GM18907 (cell line): ENCODE measurements around the gene MTCH1.
A peak's percentile ranks its signal among the peaks of the same experiment; 100 is the strongest.

Experiments used
- ATAC-seq: cut with Tn5 transposase; IDR thresholded peaks from one replicate; pipeline ENCODE4 v1.9.1; 2021; ENCODE audit warnings: mild to moderate bottlenecking, moderate library complexity; ENCODE audit not compliant: unreplicated experiment

The MTCH1 gene

GRCh38 chr6:37018198-37019064, 32.4 kb upstream of the MTCH1 start:
- peak; percentile 88 for ATAC-seq

- ATAC-seq: peak; percentile 18
These were observed 31.7 kb upstream of the MTCH1 start for GRCh38 chr6:37017606-37018197.

DNA sequence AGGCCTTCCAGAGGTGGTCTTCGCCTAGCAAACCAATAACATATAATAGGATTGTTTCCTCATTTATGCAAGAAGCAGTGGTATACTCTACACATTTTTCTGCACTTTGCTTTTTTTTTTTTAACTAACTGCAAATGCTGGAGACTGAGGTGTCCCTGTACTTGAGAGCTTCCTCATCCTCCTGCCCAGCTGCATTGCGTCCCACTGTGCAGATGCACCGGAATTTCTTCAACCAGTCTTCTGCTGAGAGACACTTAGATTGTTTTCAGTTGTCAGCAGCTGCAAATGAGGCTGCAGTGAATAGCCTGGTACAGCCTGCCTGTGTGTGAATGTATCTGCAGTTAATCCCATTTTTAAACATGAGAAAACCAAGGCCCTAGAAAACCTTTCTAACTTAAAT, 31.0 kb upstream of the MTCH1 start:
- ATAC-seq: no peak

DNA sequence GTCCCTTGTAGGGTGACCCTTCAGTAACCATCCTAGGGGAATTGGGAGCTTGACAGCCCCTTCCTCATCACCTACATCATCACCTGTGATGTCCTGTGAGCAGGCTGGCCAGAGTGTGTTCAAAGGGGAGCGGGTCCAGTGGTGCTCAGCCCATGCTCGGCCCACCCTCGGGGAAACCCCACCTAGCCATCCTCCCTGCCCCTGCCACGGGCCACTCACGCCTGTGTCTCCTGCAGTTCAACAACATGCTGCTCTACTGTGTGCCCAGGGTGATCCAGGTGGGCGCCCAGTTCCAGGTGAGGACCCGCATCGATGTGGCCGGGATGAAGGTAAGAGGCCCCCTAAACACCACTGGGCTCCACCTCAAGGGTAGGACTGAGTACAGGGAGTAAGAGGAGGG, 29.5 kb upstream of the MTCH1 start:
- ATAC-seq: no peak

DNA sequence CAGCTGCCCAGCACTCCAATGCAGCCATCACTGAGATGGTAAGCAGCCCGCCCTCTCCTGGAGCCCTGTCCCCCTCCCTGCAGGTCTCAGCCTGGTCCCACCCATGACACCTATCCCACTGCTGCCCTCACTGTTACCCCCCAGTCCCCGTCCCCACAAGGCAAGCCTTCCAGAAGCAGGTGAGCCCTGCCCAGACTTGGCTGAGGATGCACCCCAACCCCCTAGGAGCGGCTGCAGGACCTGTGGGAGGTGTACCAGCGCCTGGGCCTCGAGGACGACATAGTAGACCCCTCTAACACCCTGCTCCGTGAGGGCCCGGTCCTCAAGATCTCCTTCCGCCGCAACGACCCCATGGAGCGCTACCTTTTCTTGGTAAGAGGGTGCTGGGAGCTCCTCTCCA, 28.7 kb upstream of the MTCH1 start:
- ATAC-seq: no peak

- ATAC-seq: no peak
These were observed 27.8 kb upstream of the MTCH1 start for GRCh38 chr6:37013516-37014491.

- no peak for ATAC-seq
These were observed 25.8 kb upstream of the MTCH1 start for GRCh38 chr6:37011656-37012378.

DNA sequence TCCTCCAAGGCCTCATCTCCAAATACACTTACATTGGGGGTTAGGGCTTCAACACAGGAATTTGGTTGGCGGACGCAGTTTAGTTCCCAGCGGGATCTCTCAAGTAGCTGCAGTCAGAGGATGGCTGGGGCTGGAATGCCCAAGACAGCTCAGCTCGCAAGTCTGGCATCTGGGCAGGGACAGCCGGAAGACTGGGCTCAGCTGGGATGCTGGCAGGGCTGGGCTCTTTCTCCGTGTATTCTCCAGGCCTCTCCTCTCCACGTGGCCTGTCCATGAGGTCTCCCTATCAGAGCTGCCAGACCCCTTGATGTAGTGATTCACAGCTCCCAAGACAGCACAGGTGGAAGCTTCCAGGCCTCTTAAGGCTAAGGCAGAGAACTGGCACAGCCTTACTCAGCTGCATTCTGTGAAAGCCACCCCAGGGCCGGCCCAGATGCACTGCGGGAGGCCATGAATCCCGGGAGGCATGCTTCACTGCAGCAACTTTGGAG, 24.5 kb upstream of the MTCH1 start:
- no peak for ATAC-seq

DNA sequence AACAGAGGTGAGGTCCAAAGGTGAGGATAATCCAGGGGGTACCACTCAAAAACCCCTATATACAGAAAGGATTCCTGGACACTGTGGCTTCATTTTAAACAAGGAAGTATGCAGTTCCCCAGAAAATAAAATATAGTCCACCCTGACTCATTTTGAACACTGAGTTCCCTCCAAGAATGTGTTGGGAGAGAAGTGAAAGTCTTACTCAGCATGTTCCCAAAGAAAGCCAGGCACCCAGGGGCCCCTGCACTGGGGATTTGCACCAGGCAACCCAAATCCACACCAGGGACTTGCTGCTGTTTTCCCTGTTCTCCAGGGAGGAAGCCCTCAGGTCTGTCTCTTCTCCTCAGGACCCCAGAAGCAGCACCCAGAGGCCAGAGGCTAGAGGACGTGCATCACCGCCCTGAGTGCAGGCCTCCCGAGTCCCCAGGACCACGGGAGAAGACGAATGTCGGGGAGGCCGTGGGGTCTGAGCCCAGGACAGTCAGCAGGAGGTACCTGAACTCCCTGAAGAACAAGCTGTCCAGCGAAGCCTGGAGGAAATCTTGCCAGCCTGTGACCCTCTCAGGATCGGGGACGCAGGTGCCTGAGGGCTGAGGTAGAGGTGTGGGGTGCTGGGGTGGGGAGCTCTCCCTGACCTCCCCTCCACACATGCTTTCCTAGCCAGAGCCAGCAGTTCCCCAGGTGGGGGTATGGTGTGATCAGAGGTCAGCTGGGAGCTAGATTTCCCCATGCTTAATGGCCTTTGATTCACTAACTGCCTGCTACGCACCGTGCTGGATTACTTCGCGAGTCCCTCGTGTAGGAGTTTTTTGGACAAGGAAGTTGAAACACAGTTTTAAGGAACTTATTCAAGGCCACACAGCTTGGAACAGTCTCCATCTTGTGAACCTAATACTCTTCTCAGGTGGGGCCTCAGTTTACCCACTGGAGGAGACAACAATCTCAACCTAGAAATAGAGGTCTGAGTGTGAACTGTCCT, 22.8 kb upstream of the MTCH1 start:
- no peak for ATAC-seq

DNA sequence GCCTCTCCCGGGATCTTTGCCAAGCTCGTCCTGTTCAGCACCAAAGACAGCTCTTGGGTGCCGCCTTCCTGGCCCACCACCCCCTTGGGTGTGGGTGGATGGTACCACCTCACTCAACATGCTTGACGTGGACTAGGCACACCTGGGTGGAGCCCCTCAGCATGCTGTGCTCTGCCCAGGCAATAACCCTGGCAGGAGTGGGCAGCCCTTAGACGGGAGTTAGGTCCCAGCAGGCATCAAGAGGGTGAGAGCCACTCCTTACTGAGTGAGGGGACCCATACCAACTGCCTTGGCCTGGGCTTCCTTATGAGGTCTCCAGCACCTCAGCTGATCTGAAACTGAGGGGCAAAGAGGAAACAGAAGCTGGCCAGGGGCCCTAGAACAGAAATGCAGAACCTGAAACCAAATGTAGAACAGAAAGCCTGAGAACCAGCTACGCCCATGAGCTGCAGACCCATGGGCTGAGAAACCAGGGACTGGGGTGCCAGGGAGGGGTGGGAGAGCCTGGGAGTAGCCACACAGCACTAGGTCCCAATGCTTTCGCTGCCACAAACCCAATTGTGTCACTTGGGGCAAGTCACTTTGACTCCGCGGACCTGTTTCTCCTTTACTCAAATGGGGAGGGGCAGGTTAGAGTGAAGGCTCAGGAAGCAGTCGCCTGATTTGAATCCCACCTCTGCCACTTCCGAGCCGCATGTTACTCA, 21.5 kb upstream of the MTCH1 start:
- ATAC-seq: peak; percentile 39

DNA sequence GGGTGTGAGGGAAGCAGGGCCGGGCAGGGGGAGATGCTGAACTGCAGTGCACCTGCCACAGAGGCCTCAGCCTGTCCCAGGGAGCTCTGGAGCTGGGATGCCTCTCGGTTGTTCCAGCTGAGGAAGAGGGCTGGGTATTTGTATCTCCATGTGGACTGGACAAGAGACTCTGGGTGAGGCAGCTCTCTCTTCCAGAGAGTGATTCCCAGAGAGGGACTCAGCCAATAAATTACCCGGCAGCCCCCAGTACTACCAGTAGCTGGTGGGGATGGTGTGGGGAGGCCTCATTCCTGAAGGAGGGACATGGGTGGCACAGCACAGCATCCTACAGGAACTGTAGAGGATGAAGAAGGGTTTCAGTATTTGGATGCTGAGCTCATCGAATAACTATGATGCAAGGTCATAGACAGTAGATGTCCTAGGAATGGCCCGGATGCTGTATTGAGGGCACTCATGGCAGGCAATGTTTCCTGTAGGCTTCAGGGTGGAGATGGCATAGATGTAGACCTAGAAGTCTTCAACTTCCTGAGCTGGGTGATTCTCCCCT, 20.9 kb upstream of the MTCH1 start:
- ATAC-seq: no peak

DNA sequence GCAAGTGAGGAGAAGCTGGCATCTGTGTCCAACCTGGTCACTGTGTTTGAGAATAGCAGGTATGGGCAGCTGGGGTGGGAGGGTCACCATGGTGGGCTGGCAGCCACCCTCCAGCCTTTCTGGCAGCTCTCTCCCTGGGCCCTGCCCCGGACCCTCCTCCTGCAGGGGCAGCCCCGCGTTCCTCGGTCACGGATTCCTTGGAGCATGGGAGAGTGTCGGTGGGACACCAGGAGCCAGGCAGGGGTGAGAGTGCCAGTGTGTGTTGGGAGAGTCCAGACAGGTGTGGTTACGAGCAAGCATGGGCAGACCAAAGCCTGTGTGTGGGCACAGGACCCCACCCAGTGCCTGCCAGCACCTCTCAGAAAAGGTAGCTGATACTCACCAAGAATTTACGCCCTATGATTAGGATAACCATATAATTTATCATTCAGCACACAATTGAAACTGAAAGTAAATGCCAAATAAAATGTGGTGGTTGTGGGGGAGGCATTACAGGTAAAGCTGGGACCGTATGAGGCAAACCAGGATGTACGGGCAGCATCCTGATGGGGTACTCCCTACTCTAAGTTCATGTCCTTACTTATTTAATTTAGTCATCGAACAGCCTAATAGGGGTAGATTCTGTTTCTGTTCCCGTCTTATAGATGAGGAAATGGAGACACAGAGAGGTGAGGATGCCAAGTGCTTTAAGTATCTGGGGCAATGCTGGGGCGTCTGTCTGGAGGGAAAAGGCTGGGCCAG, 20.0 kb upstream of the MTCH1 start:
- peak; percentile 4 for ATAC-seq

DNA sequence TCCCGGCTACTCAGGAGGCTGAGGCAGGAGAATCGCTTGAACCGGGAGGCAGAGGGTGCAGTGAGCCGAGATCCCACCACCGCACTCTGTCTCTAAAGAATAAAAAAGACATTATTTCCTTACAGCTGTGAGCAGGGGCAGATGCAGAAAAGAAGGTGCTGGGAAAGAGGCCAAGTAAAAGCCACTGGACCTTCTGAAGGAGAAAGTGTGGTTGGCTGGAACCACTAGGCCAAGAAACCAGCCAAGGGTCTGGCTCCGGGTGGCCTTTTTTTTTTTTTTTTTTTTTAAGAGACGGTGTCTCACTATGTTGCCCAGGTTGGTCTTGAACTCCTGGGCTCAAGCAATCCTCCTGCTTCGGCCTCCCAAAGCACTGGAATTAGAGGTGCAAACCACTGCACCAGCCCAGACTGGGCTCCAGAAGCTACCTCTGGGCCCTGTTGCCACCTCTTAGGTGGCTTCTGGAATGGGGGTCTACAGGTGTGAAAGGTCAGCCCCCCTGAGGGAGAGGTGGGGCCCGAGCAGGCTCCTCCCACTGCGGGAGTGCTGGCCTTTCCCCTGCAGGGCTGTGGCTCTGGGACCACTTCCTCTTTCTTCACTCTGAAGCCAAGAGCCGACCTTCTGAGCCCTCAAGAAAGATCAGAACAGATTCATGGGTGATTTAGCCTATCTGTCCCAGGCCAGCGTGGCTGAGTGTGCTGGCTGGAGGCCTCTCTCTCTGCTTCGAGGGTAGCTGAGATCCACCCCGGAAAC, 19.2 kb upstream of the MTCH1 start, which contains the start of gene FGD2:
Gene FGD2, plus strand, starts transcription at position 595 of the 750 bp plus-strand sequence. CDS start 163 bp downstream, outside the sequence.
- peak; percentile 54 for ATAC-seq

DNA sequence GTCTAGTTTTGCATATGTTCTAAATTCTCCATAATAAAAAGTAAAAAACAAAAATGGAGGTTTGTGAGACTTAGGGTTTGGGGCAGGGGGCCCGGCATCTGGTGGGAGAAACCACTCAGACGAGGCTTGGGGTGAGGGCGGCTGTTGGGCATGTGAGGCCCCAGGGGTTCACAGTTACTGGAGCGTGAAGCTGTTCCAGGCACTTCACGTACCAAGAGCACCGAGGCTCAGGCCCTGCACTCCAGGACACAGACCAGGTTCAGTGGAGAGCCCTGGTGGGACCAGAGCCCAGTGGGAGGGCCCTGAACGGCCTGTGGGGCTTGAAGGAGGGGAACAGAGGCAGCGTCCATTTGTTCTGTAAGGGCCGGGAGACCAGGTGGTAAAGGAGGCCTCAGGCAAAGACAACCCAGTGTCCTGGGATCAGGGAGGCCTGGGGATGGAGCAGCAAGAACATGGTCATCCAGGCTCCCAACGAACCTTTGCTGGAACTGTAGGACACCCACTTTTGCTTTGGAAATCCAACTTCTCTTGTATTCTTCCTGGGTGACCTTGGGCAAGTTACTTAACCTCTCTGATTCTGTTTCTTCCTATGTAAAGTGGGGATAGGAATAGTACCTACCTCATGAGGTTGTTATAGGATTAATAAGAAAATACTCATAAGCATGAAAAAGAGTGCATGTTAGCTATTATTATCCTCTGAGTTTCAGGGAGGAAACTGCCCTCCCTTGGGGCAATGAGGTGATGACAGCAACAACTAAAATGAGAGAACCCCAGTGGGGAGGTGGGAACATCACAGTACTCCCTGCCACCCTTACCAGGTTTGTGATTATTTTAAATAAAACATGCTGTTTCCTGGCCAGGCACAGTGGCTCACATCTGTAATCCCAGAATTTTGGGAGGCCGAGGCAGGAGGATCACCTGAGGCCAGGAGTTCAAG, 18.3 kb upstream of the MTCH1 start:
- no peak for ATAC-seq

- no peak for ATAC-seq
These were observed 13.7 kb upstream of the MTCH1 start for GRCh38 chr6:36999751-37000125.
